GM11168 (cell line): Measurements from ENCODE around the gene C6orf136.
"Not testable (repeated sequence)": the region's sequence is repeated elsewhere in the genome, so short reads cannot be mapped to it uniquely, and the experiment has no call there.

Experiments
- in situ Hi-C: fragments of 300-500 bp; cut with MboI; formaldehyde crosslinking; loops from one replicate; pipeline ENCODE4 v1.12.0; 2022; ENCODE audit warnings: low sequenced_read_pairs; ENCODE audit not compliant: unreplicated experiment

The C6orf136 gene

DNA sequence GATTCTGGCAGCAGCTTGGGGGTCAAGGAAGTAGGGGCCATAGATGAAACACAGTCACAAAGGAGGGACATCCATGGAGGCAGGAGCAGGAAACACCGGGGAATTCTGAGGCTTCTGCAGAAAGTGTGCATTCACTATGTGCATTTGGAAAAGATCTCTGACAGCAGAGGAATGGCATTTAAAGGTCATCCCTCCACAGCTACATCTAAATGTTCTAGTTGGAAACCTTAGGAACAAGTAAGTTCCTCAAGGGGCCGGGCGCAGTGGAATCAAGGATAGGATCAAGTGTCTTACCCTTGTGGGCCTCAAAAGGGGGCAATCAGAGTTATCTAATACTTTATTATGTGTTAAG lies 8.8 kb downstream of the C6orf136 start:
- in situ Hi-C loops, result no loop called here

DNA sequence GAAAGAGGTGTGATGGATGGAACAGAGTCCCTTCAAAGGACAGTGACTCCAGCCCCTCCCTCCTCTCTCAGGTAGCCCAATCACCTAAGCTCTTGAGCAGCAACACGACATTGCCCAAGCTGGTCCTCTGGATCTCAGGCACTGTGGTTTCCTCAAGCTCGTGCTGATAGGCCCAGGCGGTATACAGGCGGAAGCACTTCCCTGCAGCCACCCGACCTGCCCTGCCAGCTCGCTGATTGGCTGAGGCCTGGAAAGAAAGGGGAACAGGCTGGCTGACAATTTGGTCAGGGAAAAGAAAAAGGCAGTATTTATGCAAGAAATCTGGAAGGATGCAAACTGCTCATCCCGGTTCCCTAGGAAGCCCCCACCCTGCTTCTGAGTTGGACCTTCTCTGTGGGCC lies 9.6 kb downstream of the C6orf136 start:
- in situ Hi-C loops, result no loop called here

DNA sequence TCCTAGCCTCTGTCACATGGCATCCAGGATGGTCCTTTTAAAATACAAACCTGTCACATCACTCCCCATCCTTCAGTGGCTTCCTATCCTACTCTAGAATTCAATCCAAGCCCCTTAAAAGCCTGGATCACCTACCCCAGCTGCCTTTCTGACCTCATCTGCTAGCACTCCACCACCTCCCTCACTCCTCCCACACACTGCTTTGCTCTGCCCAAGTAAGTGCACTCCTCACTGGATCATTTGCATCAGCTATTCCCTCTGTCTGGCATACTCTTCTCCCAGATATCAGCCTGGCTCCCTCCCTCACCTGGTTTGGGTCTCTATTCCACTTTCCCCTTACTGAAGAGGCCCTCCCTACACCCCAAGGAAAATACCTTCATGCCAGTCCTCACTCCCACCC lies 10.5 kb downstream of the C6orf136 start:
- in situ Hi-C loops, result no loop called here

DNA sequence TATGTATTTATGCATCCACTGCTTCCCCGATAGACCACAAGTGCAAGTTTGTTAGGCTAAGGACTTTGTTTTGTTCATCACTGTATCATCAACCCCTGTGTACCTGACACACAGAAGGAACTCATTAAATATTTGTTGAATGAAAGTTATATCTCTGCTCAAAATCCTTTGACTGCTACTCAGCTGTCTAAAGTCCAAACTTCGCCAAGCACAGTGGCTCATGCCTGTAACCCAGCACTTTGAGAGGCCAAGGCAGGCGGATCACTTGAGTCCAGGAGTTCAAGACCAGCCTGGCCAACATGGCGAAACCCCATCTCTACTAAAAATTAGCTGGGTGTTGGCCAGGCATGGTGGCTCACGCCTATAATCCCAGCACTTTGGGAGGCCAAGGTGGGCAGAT lies 11.0 kb downstream of the C6orf136 start:
- in situ Hi-C loops, result not testable (repeated sequence)

DNA sequence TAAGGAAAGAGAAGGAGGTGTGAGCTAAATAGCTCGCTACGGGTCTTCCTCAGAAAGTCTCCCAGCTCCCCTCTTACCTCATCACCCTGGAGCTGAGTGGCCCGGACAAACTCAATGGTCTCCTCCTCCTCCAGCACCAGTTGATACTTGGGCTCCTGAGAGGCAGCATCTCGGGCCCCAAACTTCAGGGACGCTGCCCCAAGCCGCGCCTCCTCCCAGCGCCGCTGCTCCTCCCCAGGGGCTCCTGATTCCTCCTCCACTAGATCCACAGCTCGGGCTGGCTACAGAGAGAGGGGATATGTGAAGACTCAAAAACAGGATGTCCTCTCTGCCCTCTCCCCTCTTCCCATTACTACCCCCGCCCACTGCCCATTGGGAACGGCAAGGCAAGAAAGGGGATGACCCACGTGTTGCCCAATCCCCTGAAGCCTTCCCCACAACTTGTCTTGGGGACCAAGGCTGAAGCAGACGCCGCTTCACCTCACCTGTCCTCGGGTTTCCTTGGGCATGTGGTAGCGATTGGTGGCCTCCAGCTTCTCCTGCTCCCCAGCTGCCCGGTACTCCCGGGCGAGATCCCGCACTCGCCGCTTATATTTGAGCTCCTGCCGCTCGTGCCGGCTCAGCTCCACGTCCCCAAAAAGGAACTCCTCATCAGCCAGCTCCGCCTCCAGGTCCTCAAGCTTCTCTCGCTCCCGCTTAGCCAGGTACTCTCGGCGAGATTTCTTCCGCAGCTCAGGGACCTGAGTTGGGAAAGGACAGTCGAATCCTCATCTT lies 18.2 kb downstream of the C6orf136 start:
- in situ Hi-C loops, result no loop called here

DNA sequence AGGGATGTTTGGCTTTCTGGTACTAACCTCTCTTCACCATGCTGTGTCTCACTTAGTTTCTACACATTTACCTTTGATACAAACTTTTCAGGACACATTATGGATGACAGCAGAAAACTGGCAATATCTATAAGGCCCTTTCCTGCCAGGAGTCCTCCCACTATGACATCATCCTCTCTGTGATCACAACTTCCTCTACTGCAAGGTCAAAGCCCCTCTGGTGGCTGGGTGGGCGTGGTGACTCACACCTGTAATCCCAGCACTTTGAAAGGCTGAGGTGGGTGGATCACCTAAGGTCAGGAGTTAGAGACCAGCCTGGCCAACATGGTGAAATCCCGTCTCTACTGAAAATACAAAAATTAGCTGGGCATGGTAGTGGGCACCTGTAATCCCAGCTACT lies 19.4 kb downstream of the C6orf136 start:
- in situ Hi-C loops, result not testable (repeated sequence)

DNA sequence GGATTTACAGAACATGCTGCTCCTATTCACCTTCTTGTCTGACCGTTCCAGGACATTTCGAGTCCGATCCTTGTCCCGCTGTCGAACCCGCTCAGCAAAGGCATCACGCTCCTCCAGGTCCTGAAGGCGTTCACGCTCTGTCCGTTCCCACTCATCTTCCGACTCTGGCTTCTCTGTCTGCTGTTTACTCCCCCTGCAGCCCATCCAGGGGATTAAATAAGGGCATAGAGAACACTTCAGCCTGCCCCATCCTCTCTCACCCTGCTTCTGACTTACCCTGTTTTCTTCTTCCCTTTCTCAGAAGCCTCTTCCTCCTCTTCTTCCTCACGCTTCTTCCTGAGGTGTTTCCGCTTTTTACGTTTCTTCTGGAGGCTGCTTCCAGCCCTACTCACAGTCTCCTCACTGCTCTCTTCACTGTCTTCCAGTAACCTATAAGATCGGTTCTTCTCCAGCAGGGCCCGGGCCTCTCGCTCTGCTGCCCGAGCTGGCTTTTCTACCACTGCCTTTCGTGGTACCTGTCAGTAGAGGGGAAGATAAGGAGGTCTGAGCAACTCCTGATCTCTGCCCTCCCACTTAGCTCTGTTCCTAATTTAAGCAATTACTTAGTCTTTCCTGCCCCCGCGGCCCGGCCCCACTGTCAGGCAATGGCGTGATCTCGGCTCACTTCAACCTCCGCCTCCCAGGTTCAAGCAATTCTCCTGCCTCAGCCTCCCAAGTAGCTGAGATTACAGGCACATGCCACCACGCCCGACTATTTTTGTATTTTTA lies 24.0 kb downstream of the C6orf136 start:
- in situ Hi-C loops, result loop anchor here (5.0 kb wide), 1 partner anchor 51 kb away; the partner anchor contains the start of gene TUBB

DNA sequence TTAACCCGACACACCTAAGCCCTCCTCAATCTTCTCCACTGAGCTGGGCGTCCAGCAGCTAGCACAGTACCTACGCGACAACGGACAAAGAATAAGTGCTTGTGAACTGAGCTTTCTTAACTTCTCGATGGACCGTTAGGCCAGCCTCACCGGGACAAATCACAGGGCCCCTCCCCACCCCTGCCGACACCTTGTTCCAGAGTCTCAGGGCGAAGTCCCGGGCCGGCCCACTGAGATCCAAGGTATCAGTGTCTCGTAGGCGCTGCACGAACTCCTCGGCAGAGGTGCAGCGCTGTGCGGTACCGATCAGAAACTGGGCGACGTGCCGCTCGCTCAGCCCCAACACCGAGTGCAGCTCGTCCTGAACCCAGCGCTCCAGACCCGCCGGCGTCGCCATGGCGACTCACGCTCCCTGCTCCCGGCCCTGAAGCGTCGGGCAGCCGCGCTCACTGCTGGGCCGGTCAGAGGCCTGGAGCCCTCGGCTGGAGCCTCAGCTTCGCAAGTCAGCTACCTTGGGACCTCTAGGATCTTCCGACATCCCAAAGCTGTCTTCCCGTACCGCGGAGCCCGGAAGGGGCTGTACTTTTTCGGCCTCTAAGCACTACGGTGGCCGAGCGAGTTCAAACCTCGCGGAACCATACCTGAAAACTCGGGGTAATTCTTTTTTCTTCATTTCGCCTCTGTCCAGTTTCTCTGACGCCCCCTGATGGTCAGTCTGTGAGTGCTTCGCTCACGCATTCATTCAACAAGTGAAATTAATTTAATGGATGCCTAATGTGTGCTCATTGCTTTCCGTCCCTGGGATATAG lies 25.7 kb downstream of the C6orf136 start, which contains the start of gene DHX16:
TSS of gene DHX16 (minus strand) at position 562 of the 809 bp plus-strand sequence. CDS start at position 397, 165 bp downstream.
- in situ Hi-C loops, result loop anchor here (5.0 kb wide), 1 partner anchor 50 kb away; the partner anchor contains the start of gene TUBB

DNA sequence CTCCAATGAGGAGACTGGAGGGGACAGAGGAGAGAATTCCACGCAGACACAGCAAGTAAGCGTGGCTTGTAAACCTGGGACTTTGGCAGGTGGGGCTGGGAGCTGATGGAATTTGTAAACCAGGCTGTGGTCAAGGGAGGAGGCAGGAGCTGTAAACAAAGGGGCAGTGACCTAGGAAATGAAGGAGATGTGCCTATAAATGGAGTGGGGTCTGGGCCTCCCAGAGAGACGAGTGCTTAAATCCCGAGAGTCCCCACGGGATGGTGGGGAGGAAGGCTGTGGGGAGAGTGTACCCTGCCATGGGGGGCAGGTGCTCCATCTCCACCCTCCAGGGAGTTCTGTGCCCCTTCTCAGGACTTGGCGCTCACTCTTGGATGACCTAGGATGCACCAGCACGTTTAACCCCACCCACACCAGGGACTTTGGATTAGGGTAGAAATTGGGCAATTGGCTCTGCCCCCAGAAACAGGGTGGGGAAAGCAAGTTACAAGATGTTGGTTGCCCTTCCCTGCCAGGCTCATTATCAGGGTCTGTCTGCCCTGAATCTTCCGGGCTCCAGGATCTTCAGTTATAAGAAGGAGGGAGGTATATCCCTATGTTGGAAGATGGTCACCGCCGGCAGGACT lies 29.8 kb downstream of the C6orf136 start:
- in situ Hi-C loops, result no loop called here

DNA sequence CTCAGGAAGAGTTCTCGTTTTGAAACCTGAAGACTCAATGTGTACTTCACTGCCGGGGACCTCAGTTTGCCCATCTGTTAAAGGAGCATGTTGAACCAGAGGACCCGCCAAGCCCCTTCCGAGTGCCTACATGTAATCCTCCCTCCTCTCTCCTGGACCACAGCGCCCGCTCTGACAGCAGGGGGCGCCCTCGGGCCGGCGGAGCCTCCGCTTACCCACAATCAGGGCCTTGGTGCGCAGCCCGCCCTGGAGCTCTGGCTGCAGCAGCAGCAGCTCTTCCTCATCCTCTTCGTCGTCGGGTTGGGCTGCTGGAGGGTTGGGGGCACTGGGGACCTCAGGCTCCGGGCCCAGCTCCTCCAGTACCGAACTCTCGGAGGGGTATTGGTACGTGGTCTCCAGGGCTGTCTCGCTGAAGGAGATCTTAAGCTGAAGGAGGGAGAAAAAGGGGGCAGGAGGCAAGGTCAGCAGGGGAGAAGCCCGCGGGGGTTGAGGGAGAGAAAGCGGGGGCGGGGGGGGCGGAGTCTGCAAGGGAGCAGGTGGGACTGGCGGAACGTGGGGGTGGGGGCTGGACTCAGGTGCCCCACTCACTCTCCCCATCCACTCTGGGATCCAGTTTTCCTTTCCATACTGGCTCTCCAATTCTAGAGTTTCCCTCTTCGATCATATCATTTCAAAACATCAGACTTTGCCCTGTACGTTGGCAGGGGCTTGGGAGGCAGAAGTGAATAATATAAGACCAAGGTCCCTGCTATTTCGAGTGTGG lies 32.2 kb downstream of the C6orf136 start:
- in situ Hi-C loops, result no loop called here

DNA sequence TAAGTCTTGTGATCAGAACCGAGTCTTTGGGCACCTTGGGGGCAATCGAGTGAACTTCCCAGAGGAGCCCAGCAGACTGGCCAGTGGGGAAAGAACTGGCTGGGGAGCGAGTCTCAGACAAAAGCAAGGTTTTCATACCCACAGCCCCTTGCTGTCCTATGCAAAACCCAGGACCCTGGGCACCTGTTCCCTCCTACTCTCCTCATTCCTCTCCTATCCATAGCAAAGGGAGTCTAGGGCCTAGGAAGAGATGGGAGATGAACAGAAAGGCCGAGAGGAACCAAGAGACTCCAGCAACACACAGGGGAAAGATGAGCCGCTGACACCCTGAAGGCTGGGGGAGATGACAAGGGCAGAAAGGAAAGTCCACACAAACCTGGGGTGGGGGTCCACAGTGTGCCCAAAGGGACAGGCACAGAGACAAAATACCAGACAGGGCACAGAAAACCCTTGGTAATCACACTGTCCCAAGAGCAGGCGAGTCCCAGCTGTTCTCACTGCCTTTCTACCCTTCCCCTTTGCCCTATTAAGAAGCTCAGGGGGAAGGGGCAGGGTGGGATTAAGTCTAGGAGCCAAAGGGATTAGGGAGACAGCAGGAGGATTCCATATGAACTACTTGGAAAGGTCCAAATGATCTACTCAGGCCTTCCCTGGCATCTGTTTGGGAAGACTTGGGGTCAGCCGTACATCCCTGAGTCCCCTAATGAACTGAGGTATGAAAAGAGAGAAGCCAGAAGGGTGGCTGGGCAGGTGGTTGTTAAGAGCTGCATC lies 33.0 kb downstream of the C6orf136 start:
- in situ Hi-C loops, result no loop called here

DNA sequence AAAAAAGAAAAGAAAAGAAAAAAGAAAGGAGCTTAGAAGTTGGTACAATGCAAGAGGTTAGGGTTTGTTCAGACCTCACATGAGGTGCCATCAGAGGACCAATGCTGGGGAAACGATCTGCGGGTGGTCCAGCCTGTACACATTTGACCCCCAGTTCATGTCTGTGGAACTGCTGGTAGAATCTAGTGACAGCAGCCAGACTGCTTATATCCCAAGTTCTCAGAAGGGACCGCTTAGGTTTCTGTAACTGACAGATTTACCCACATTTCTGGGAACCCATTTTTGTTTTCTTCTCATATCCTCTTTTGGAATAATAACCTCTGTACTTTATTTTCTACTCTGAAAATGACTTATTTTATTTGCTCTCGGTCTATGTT lies 34.8 kb downstream of the C6orf136 start:
- in situ Hi-C loops, result no loop called here

DNA sequence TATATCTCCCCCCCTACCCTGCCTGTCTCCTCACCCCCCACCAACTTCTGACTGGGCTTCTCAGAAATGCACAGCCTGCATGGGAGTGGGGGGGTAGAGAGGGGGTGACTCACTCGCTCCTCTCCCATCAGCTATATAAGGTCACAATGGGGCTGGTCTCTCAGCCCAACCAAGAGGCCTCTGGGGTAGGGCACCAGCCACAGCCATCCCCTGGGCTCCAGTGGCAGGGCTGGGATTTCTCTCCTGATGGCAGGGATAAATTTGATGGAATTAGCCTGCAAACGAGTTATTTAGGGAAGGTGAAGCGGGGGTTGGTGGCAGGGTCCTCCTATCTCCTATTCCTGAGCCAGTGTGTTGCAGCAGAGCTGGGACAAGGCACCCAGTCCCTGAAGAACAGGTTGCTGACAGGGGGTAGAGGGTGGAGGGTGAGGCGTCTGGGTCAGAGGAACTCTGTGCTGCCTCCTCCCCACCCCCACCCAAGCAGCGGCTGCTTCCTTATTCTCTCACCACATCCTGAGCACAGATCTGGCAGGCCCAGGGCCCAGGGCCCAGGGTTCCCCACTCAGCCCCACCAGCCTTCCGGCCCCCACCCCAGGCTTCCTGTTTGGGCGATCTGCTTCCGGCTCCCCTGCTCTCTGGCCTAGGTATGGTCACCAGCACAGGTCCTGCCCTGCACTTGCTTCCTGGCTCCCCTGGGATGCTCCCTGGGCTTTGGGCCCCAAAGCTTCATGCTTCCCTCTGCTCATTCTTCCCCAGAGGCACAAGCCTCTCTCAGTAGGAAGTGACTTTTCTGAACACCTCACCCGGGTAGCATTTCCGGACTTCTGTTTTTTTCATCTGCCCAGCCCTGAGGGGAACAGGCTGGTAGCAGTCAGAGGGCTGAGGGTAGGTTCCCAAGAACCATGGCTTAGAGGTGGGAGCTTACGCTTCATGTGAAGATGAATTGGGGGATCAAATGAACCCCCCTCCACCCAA lies 35.5 kb downstream of the C6orf136 start:
- in situ Hi-C loops, result no loop called here

DNA sequence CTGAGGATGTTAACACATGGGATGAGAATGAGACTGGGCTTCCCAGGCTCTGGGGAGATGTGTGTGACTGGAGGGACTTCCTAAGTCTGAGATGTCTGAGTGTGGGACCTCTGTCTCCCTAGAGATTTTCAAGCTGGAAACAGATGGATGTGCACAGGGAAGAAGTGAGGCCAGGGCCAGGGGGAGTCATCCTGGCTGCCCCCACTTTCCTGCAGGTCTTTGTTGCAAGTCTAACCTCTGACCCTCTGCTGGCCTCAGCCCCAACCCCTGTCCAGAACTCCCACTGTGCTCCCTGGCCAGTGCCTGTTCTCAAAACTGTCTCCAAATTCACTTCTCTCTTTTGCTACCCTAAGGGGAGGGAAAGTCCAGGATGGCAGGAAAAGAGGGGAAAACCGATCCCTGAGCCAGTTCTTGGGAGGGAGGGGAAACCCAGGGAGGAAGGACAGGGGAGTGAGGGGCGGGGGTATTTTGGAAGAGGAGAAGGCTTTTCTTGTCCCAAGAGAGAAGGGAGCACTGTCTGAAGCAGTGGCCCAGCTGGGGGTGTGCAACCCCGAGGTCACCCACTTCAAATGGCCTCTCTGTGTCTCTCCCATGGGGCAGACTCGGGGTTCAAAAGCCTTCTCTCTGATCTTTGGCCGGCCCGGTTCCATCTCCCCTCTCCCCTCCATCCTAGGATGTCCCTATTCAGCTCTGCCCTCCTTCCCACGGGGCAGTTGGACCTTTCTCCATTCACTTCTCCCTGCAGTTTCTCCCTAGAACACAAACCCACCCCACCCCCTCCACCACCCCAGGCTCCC lies 36.4 kb downstream of the C6orf136 start:
- in situ Hi-C loops, result no loop called here

DNA sequence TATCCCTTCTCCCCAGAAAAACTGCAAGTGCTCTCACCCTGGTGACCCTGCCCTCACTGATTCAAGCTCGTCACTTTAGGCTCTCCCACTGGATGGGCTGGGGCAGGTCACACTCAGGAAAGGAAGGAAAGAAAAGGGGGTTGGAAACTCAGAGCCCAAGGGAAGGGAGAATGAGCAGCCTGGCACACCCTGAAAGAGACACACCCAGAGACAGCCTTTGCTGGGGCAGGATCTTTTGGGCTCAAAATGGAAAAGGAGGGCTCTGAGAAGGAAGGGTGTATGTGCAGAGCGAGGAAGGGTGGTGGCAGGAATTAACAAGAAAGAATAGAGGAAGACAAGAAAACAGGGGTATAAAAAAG lies 37.0 kb downstream of the C6orf136 start:
- in situ Hi-C loops, result no loop called here

DNA sequence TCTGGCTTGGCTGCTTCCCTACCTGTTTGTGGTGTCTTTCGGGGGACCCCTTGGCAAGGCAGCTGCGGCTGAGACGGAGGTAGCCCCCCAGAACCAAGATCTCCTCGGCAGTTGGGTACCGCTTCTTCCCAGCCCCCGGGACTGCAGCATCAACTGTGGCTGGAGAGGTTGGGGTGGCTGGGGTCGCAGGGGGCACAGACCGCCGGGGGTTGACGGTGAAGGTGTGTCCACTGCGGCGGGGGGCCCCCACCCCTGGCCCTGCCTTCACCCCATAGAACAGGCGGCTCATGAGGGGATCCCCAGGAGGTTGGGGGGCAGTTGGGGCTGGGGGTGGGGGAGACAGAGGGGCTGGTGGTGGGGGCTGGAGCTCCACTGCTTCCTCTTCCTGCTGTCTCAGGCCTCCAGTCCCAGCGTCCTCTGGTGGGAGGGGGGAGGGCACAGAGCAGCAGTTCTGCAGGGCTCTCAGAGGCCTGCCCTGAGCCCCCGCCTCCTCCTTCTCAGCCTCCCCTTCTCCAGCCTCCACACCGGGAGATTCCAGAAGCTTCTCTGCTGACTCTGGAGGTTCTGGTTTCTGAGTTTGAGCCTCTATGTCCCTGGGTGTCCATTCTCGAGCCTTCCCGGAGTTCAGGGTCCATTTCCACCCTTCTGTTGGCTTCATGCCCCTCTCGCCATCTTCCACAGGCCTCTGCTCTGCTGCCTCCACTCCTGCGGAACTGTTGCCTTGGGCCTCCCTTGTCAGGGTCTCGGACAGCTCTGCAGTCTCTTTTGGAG lies 37.6 kb downstream of the C6orf136 start:
- in situ Hi-C loops, result no loop called here
